A673 (cell line): ENCODE measurements around the gene SLX4IP.

Source experiments
- EZH2 ChIP-seq: fragments of 200-600 bp; sonication (generic); IDR thresholded peaks from 2 replicates; pipeline ENCODE4 v1.6.1; 2017; ENCODE audit warnings: borderline replicate concordance, low read depth, mild to moderate bottlenecking, mixed read lengths, antibody characterized with exemption, low read length; ENCODE audit not compliant: poor library complexity, severe bottlenecking
- TF ChIP-seq, protein P1 (sequence below): fragments of 300-800, 200-600 bp; sonication (generic); conservative IDR thresholded peaks from 2 replicates; pipeline ENCODE4 v1.5.1; 2017; ENCODE audit warnings: low read depth, mild to moderate bottlenecking, antibody characterized with exemption, low read length, moderate library complexity, mixed read lengths

- TF ChIP-seq, protein P1, sequence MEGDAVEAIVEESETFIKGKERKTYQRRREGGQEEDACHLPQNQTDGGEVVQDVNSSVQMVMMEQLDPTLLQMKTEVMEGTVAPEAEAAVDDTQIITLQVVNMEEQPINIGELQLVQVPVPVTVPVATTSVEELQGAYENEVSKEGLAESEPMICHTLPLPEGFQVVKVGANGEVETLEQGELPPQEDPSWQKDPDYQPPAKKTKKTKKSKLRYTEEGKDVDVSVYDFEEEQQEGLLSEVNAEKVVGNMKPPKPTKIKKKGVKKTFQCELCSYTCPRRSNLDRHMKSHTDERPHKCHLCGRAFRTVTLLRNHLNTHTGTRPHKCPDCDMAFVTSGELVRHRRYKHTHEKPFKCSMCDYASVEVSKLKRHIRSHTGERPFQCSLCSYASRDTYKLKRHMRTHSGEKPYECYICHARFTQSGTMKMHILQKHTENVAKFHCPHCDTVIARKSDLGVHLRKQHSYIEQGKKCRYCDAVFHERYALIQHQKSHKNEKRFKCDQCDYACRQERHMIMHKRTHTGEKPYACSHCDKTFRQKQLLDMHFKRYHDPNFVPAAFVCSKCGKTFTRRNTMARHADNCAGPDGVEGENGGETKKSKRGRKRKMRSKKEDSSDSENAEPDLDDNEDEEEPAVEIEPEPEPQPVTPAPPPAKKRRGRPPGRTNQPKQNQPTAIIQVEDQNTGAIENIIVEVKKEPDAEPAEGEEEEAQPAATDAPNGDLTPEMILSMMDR: no peak
- TF ChIP-seq EZH2: no peak
Measured at GRCh38 chr20:10488534-10488933, 53.4 kb downstream of the SLX4IP start.
